Body of pancreas (tissue), 4 donors: ENCODE results near the gene SYNGR4. TPM values are rescaled to one million over a fixed set of nuclear protein-coding genes. Genes with fewer than 3 reads are reported as not detected.

Source experiments
- ATAC-seq: fragments of 150-250 bp; one replicate; pipeline ENCODE4 v1.9.1; 2016
- DNase-seq, 4 donors: peaks; one replicate each; pipeline ENCODE4 v3.0.0-alpha.2; 2019
- H3K27ac ChIP-seq, 4 donors: fragments of 200-600 bp; sonication (generic); 1 replicate in 3 of 4; 2 replicates in 1 of 4; pipeline versions ENCODE4 v1.5.1 to v1.6.1; 2016 to 2019; ENCODE audit warnings: mild to moderate bottlenecking in 1 of 4, mixed read lengths in 1 of 4, moderate library complexity in 1 of 4
- H3K27me3 ChIP-seq, 2 donors: fragments of 200-600 bp; sonication (generic); one replicate each; pipeline ENCODE4 v1.6.0; 2016; ENCODE audit warnings: mild to moderate bottlenecking in 1 of 2
- H3K36me3 ChIP-seq, 2 donors: fragments of 200-600 bp; sonication (generic); replicated peaks in 1 of 2; 2 replicates each; pipeline ENCODE4 v1.5.1; 2016; ENCODE audit warnings: low read depth in 2 of 2; ENCODE audit not compliant: insufficient read depth in 1 of 2
- H3K4me1 ChIP-seq: fragments of 200-600 bp; sonication (generic); one replicate; pipeline ENCODE4 v1.6.0; 2016
- H3K4me3 ChIP-seq, 2 donors: fragments of 200-600 bp; sonication (generic); 1 replicate in 1 of 2; 2 replicates in 1 of 2; pipeline ENCODE4 v1.5.1; 2016 to 2019
- H3K9me3 ChIP-seq, 3 donors: fragments of 200-600 bp; sonication (generic); 1 replicate in 2 of 3; 2 replicates in 1 of 3; pipeline ENCODE4 v1.5.1; 2016
- CTCF ChIP-seq, 7 experiments: fragments of 450-650 bp in 4 of 7; fragments of 200-600 bp in 3 of 7; sonication (generic) in 3 of 7; IDR thresholded peaks; one replicate each; pipeline ENCODE4 v1.5.1; 2016 to 2019; ENCODE audit warnings: antibody characterized with exemption in 7 of 7
- POLR2A ChIP-seq, 3 donors: fragments of 450-650 bp; IDR thresholded peaks; one replicate each; pipeline ENCODE4 v1.6.1; 2016; ENCODE audit warnings: antibody characterized with exemption in 3 of 3, mild to moderate bottlenecking in 2 of 3
- whole genome bisulfite sequencing, 2 donors: methylation state at CpG; one replicate each; pipeline ENCODE4 v1.1.5; 2017; 5-methylcytosine and 5-hydroxymethylcytosine counted together
- intact Hi-C: fragments of 100-400 bp; cut with DNase I; formaldehyde crosslinking; loops from one replicate; pipeline ENCODE4 v1.15.1; 2023
- total RNA-seq, 2 donors: library from RNA; depleted of rRNA; stranded (reverse); fragments of >200 nt; gene quantifications; one replicate each; pipeline ENCODE4 v1.1.0, GENCODE V29; 2016

SYNGR4 gene
- total RNA-seq, 2 donors from 2014 or later, result 0.78 TPM; not detected in 1

GRCh38 chr19:48398375-48399235 is 34.4 kb downstream of the SYNGR4 start:
- Histone ChIP-seq H3K9me3 (no peaks in the 10 kb centered on the region), H3K36me3 (no peaks in the 10 kb centered on the region), H3K4me1 (peaks cover 15% of the 10 kb centered on the region), H3K4me3 (no peak overlapping the region), H3K27me3 (peaks cover 0 to 35% of the 10 kb centered on the region in 2 donors), H3K27ac (no peak overlapping the region)
- WGBS, 2 donors, result 17 to 86% methylated on average over 6 to 30 of the region's 104 CpGs
- peak; percentile 62 for ATAC-seq
- TF ChIP-seq CTCF (IDR thresholded peaks at IDR 0.05) (no peak), POLR2A (IDR thresholded peaks at IDR 0.05) (no peak)
- DNase-seq, result peak; percentile 55 to 75 (median 64)
- intact Hi-C loops, result no loop called here

GRCh38 chr19:48400018-48400742 is 36.0 kb downstream of the SYNGR4 start:
- ATAC-seq, result peak; percentile 30
- peak in 2 of 4 donors; percentile 37 to 54 for DNase-seq

GRCh38 chr19:48401287-48401686 is 37.1 kb downstream of the SYNGR4 start:
- WGBS, 2 donors, result 66 to 76% methylated on average over 5 of the region's 5 CpGs
- TF ChIP-seq POLR2A (IDR thresholded peaks at IDR 0.05), result no peak
- no peak for TF ChIP-seq CTCF (IDR thresholded peaks at IDR 0.05)
- intact Hi-C loops, result no loop called here
- no peak overlapping the region for H3K4me3 ChIP-seq
- no peaks in the 10 kb centered on the region for H3K9me3 ChIP-seq
- DNase-seq (no peak), ATAC-seq (no peak)
- H3K4me1 ChIP-seq, result peaks cover 5% of the 10 kb centered on the region
- peaks cover 0 to 18% of the 10 kb centered on the region in 2 donors for H3K27me3 ChIP-seq
- no peaks in the 10 kb centered on the region for H3K36me3 ChIP-seq
- H3K27ac ChIP-seq, result no peak overlapping the region

More at GRCh38 chr19:48400018-48400742, 36.0 kb downstream of the SYNGR4 start:
- Histone ChIP-seq H3K36me3 (no peaks in the 10 kb centered on the region), H3K9me3 (no peaks in the 10 kb centered on the region), H3K27ac (no peak overlapping the region), H3K27me3 (peaks cover 0 to 29% of the 10 kb centered on the region in 2 donors), H3K4me1 (peaks cover 5% of the 10 kb centered on the region), H3K4me3 (no peak overlapping the region)
- WGBS, 2 donors, result 57 to 60% methylated on average over 9 to 14 of the region's 14 CpGs
- intact Hi-C loops, result no loop called here
- no peak for TF ChIP-seq CTCF (IDR thresholded peaks at IDR 0.05)
- TF ChIP-seq POLR2A (IDR thresholded peaks at IDR 0.05), result no peak

- Histone ChIP-seq H3K27me3 (peaks cover 0 to 6% of the 10 kb centered on the region in 2 donors), H3K36me3 (no peaks in the 10 kb centered on the region), H3K9me3 (no peaks in the 10 kb centered on the region), H3K4me3 (no peak overlapping the region), H3K27ac (no peak overlapping the region), H3K4me1 (no peaks in the 10 kb centered on the region)
- ATAC-seq (peak; percentile 41), DNase-seq (peak in 3 of 4 donors; percentile 41 to 59 (median 49))
- intact Hi-C loops, result no loop called here
- TF ChIP-seq CTCF (IDR thresholded peaks at IDR 0.05) (no peak), POLR2A (IDR thresholded peaks at IDR 0.05) (no peak)
- WGBS, 2 donors, result 43 to 67% methylated on average over 2 to 3 of the region's 3 CpGs
Observed at GRCh38 chr19:48403606-48404005, 39.4 kb downstream of the SYNGR4 start.
